Measurements from ENCODE around the gene SLC24A5. TPM values are rescaled to one million over a fixed set of nuclear protein-coding genes. Genes with fewer than 3 reads are reported as not detected.

SLC24A5 gene
- total RNA-seq, 1 experiment from 2014 or later, result not detected

DNA sequence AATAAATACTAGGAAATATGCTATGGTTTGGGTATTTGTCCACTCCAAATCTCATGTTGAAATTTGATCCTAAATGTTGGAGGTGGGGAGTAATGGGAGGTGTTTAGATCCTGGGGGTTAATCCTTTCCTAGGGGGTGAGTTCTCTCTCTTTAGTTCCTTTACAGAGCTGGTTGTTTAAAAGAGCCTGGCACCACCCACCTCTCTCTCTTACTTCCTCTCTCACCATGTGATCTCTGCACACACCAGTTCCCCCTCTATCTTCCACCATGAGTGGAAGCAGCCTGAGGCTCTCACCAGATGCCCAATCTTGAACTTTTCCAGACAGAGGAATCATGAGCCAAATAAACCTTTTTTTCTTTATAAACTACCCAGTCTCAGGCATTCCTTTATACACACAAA, 10.5 kb downstream of the SLC24A5 start:
- H3K4me1 ChIP-seq, result no peaks in the 10 kb centered on the region
- BruUV-seq (replicated peaks), result no TSS peak
- no peaks in the 10 kb centered on the region; the same call in 1 of the 2 replicates for H3K27me3 ChIP-seq (replicated peaks; ENCODE audit: control insufficient read depth, insufficient read depth, low read length)
- no peaks in the 10 kb centered on the region for H3K36me3 ChIP-seq (ENCODE audit: control insufficient read depth, insufficient read depth, low read length)
- H3K4me3 Mint-ChIP-seq (ENCODE audit: unreplicated experiment), result no peak overlapping the region
- intact Hi-C loops (cut with micrococcal nuclease; ENCODE audit: unreplicated experiment), result no loop called here
- TF ChIP-seq, protein P1, sequence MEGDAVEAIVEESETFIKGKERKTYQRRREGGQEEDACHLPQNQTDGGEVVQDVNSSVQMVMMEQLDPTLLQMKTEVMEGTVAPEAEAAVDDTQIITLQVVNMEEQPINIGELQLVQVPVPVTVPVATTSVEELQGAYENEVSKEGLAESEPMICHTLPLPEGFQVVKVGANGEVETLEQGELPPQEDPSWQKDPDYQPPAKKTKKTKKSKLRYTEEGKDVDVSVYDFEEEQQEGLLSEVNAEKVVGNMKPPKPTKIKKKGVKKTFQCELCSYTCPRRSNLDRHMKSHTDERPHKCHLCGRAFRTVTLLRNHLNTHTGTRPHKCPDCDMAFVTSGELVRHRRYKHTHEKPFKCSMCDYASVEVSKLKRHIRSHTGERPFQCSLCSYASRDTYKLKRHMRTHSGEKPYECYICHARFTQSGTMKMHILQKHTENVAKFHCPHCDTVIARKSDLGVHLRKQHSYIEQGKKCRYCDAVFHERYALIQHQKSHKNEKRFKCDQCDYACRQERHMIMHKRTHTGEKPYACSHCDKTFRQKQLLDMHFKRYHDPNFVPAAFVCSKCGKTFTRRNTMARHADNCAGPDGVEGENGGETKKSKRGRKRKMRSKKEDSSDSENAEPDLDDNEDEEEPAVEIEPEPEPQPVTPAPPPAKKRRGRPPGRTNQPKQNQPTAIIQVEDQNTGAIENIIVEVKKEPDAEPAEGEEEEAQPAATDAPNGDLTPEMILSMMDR (IDR thresholded peaks at IDR 0.05; ENCODE audit: insufficient read depth in 1 of 2, low read depth in 1 of 2, low read length in 1 of 2, severe bottlenecking in 1 of 2, unreplicated experiment in 1 of 2), result no peak
- no peaks in the 10 kb centered on the region for H3K9me3 ChIP-seq
- ChIA-PET POLR2A (no interaction called here), CTCF (no interaction called here)
- H3K36me3 Mint-ChIP-seq (ENCODE audit: insufficient read depth, unreplicated experiment), result no peaks in the 10 kb centered on the region
- peaks cover 4% of the 10 kb centered on the region for H3K4me1 Mint-ChIP-seq (ENCODE audit: low read depth, unreplicated experiment)
- no peak overlapping the region for H3K4me3 ChIP-seq (ENCODE audit: low read depth, low read length)
- H3K9me3 Mint-ChIP-seq (ENCODE audit: unreplicated experiment), result no peaks in the 10 kb centered on the region
- H3K27ac Mint-ChIP-seq (ENCODE audit: unreplicated experiment), result no peak overlapping the region
- DNase-seq, result no peak
- peaks cover 8% of the 10 kb centered on the region for H3K27me3 Mint-ChIP-seq (ENCODE audit: insufficient read depth, unreplicated experiment)

DNA sequence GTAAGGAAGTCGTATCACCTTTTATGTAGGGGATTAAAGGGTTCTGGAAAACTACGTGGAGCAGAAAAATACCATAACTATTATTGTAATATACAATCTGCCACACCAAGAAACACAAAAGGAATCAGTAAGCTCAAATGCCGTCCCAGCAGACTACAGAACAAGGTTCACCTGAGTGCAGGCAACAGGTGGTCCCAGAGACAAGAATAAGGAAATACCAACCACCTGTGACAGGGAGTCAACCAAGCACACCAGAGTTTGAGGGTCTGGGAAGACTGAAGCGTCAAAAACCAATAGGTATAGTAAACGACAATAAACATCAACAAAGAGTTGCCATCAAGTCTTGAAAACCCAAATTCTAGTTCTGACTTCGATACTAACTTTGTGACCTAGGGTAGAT, 12.1 kb downstream of the SLC24A5 start:
- no TSS peak for BruUV-seq (replicated peaks)
- no peaks in the 10 kb centered on the region for H3K9me3 ChIP-seq
- no peaks in the 10 kb centered on the region; the same call in 1 of the 2 replicates for H3K27me3 ChIP-seq (replicated peaks; ENCODE audit: control insufficient read depth, insufficient read depth, low read length)
- Mint-ChIP-seq H3K9me3 (ENCODE audit: unreplicated experiment) (no peaks in the 10 kb centered on the region), H3K4me3 (ENCODE audit: unreplicated experiment) (no peak overlapping the region), H3K4me1 (ENCODE audit: low read depth, unreplicated experiment) (peaks cover 4% of the 10 kb centered on the region), H3K27me3 (ENCODE audit: insufficient read depth, unreplicated experiment) (peaks cover 4% of the 10 kb centered on the region), H3K27ac (ENCODE audit: unreplicated experiment) (no peak overlapping the region), H3K36me3 (ENCODE audit: insufficient read depth, unreplicated experiment) (no peaks in the 10 kb centered on the region)
- H3K4me1 ChIP-seq, result no peaks in the 10 kb centered on the region
- CTCF ChIA-PET, result no interaction called here
- H3K4me3 ChIP-seq (ENCODE audit: low read depth, low read length), result no peak overlapping the region
- TF ChIP-seq, protein P1 (IDR thresholded peaks at IDR 0.05; ENCODE audit: insufficient read depth in 1 of 2, low read depth in 1 of 2, low read length in 1 of 2, severe bottlenecking in 1 of 2, unreplicated experiment in 1 of 2), result no peak
- intact Hi-C loops (cut with micrococcal nuclease; ENCODE audit: unreplicated experiment), result no loop called here
- POLR2A ChIA-PET, result no interaction called here
- no peaks in the 10 kb centered on the region for H3K36me3 ChIP-seq (ENCODE audit: control insufficient read depth, insufficient read depth, low read length)
- no peak for DNase-seq

DNA sequence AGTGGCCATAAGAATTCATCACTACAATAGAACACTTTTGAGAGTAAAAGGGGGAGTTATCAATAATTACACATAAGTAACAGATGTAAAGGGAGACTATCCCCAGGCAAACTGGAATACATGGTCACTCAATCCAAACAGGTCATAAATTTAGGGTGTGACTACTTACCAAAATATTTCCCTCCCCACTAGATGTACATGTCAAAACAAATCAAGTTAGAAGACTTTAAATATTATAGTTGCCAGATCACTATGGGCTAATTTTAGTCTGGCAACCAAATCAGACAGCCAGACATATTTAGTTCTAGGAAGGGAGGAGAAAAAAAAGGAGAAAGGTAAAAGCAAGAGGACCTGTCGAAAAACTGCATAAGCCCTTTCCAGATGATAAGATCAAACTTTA, 23.1 kb downstream of the SLC24A5 start:
- Histone ChIP-seq H3K9me3 (no peaks in the 10 kb centered on the region), H3K4me3 (ENCODE audit: low read depth, low read length) (no peak overlapping the region), H3K36me3 (ENCODE audit: control insufficient read depth, insufficient read depth, low read length) (no peaks in the 10 kb centered on the region), H3K27me3 (replicated peaks; ENCODE audit: control insufficient read depth, insufficient read depth, low read length) (no peaks in the 10 kb centered on the region), H3K4me1 (no peaks in the 10 kb centered on the region)
- Mint-ChIP-seq H3K4me1 (ENCODE audit: low read depth, unreplicated experiment) (no peaks in the 10 kb centered on the region), H3K9me3 (ENCODE audit: unreplicated experiment) (no peaks in the 10 kb centered on the region), H3K4me3 (ENCODE audit: unreplicated experiment) (no peak overlapping the region), H3K27ac (ENCODE audit: unreplicated experiment) (no peak overlapping the region), H3K36me3 (ENCODE audit: insufficient read depth, unreplicated experiment) (peaks cover 6% of the 10 kb centered on the region), H3K27me3 (ENCODE audit: insufficient read depth, unreplicated experiment) (no peaks in the 10 kb centered on the region)
- no TSS peak for BruUV-seq (replicated peaks)
- TF ChIP-seq, protein P1 (IDR thresholded peaks at IDR 0.05; ENCODE audit: insufficient read depth in 1 of 2, low read depth in 1 of 2, low read length in 1 of 2, severe bottlenecking in 1 of 2, unreplicated experiment in 1 of 2), result no peak
- intact Hi-C loops (cut with micrococcal nuclease; ENCODE audit: unreplicated experiment), result no loop called here
- ChIA-PET CTCF (no interaction called here), POLR2A (no interaction called here)
- no peak for DNase-seq
